Measurements from ENCODE around the gene SLC9A3. TPM values are rescaled to one million over a fixed set of nuclear protein-coding genes. Genes with fewer than 3 reads are reported as not detected.

SLC9A3 gene
- total RNA-seq, 1 donor from 2014 or later: 9.9 TPM

DNA sequence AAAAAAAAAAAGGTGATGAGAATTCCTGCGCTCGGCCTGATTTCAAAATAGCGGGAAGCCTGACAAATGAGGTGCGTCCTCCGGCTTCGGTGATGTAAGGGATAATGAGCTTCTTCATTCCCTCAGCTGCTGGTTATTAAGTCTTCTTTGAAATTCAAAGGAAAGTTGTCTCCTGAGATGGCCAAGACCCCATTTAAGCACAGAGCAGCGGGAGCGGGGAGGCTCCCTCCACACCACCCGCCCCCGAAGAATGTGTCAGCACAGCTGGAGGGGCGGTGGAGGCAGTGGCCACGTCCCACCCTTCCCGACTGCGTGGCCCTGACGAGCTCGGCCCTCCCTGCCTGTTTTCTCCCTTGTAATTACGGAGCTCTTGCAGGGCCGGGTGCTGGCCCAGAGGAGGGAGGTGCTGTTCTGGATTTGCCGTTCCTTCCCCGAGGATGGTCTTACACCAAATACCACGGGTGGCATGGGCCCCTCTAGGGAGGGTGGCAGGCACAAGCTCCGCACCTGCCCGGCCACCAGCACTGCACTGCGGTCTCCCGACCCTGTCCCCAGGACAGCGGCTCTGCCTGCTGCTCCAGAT, 31.0 kb downstream of the SLC9A3 start:
- H3K4me1 ChIP-seq: no peaks in the 10 kb centered on the region
- no peak for DNase-seq (ENCODE audit: low spot score in 2 of 2)
- H3K4me3 ChIP-seq: no peak overlapping the region
- H3K36me3 ChIP-seq: no peaks in the 10 kb centered on the region
- no peak overlapping the region for H3K27ac ChIP-seq
- no peaks in the 10 kb centered on the region for H3K9me3 ChIP-seq
- H3K27me3 ChIP-seq: no peaks in the 10 kb centered on the region
- intact Hi-C loops (cut with DNase I): no loop called here
- TF ChIP-seq, protein P1, sequence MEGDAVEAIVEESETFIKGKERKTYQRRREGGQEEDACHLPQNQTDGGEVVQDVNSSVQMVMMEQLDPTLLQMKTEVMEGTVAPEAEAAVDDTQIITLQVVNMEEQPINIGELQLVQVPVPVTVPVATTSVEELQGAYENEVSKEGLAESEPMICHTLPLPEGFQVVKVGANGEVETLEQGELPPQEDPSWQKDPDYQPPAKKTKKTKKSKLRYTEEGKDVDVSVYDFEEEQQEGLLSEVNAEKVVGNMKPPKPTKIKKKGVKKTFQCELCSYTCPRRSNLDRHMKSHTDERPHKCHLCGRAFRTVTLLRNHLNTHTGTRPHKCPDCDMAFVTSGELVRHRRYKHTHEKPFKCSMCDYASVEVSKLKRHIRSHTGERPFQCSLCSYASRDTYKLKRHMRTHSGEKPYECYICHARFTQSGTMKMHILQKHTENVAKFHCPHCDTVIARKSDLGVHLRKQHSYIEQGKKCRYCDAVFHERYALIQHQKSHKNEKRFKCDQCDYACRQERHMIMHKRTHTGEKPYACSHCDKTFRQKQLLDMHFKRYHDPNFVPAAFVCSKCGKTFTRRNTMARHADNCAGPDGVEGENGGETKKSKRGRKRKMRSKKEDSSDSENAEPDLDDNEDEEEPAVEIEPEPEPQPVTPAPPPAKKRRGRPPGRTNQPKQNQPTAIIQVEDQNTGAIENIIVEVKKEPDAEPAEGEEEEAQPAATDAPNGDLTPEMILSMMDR (IDR thresholded peaks at IDR 0.05): no peak

GRCh38 chr5:492314-492893, 31.8 kb downstream of the SLC9A3 start:
- intact Hi-C loops (cut with DNase I): no loop called here
- Histone ChIP-seq H3K27ac (no peak overlapping the region), H3K36me3 (no peaks in the 10 kb centered on the region), H3K4me1 (no peaks in the 10 kb centered on the region), H3K27me3 (no peaks in the 10 kb centered on the region), H3K4me3 (no peak overlapping the region), H3K9me3 (no peaks in the 10 kb centered on the region)
- no peak for DNase-seq (ENCODE audit: low spot score in 2 of 2)
- TF ChIP-seq, protein P1 (IDR thresholded peaks at IDR 0.05): no peak

- H3K36me3 ChIP-seq: no peaks in the 10 kb centered on the region
- no peaks in the 10 kb centered on the region for H3K4me1 ChIP-seq
- intact Hi-C loops (cut with DNase I): no loop called here
- H3K27ac ChIP-seq: no peak overlapping the region
- TF ChIP-seq, protein P1 (IDR thresholded peaks at IDR 0.05): no peak
- no peaks in the 10 kb centered on the region for H3K9me3 ChIP-seq
- DNase-seq (ENCODE audit: low spot score in 2 of 2): no peak
- H3K27me3 ChIP-seq: no peaks in the 10 kb centered on the region
- H3K4me3 ChIP-seq: no peak overlapping the region
Observed at GRCh38 chr5:491856-492155, 32.4 kb downstream of the SLC9A3 start.

GRCh38 chr5:491119-491855, 33.0 kb downstream of the SLC9A3 start:
- Histone ChIP-seq H3K9me3 (no peaks in the 10 kb centered on the region), H3K27me3 (no peaks in the 10 kb centered on the region), H3K4me1 (no peaks in the 10 kb centered on the region), H3K27ac (no peak overlapping the region), H3K36me3 (no peaks in the 10 kb centered on the region), H3K4me3 (no peak overlapping the region)
- intact Hi-C loops (cut with DNase I): no loop called here
- TF ChIP-seq, protein P1 (IDR thresholded peaks at IDR 0.05): no peak
- no peak for DNase-seq (ENCODE audit: low spot score in 2 of 2)

GRCh38 chr5:490116-491106, 33.8 kb downstream of the SLC9A3 start:
- intact Hi-C loops (cut with DNase I): no loop called here
- no peaks in the 10 kb centered on the region for H3K9me3 ChIP-seq
- no peak for DNase-seq (ENCODE audit: low spot score in 2 of 2)
- no peaks in the 10 kb centered on the region for H3K36me3 ChIP-seq
- TF ChIP-seq, protein P1 (IDR thresholded peaks at IDR 0.05): no peak
- no peak overlapping the region for H3K4me3 ChIP-seq
- no peaks in the 10 kb centered on the region for H3K4me1 ChIP-seq
- no peaks in the 10 kb centered on the region for H3K27me3 ChIP-seq
- no peak overlapping the region for H3K27ac ChIP-seq
